M059J (cell line): ENCODE measurements around the gene UPK1B. TPM values are rescaled to one million over a fixed set of nuclear protein-coding genes. Genes with fewer than 3 reads are reported as not detected.

Experiments used
- DNase-seq: peaks from one replicate; pipeline ENCODE4 v3.0.0-alpha.2; 2012; ENCODE audit warnings: low read depth
- total RNA-seq: library from RNA; depleted of rRNA; stranded (reverse); fragments of >200 nt; shearing (Covaris generic); gene quantifications from 2 replicates; pipeline ENCODE4 v1.2.3, GENCODE V29; 2014

The UPK1B gene
- total RNA-seq, 1 experiment from 2014 or later, result 0.12 TPM

GRCh38 chr3:119176778-119177177, 3.4 kb downstream of the UPK1B start:
- DNase-seq, result no peak

- DNase-seq, result no peak
Measured at GRCh38 chr3:119177321-119177720, 3.9 kb downstream of the UPK1B start.

- DNase-seq, result peak; percentile 75
Measured at GRCh38 chr3:119181765-119182164, 8.4 kb downstream of the UPK1B start.

- no peak for DNase-seq
Measured at GRCh38 chr3:119184111-119184510, 10.7 kb downstream of the UPK1B start.

- DNase-seq, result peak; percentile 87
Measured at GRCh38 chr3:119184796-119185570, 11.6 kb downstream of the UPK1B start.

GRCh38 chr3:119187266-119187665, 13.9 kb downstream of the UPK1B start:
- DNase-seq, result no peak

GRCh38 chr3:119191800-119192199, 18.4 kb downstream of the UPK1B start:
- DNase-seq, result no peak

GRCh38 chr3:119194237-119195150, 21.1 kb downstream of the UPK1B start:
- DNase-seq, result peak; percentile 20

- no peak for DNase-seq
Measured at GRCh38 chr3:119195151-119195476, 21.7 kb downstream of the UPK1B start.

GRCh38 chr3:119195911-119196310, 22.5 kb downstream of the UPK1B start:
- DNase-seq, result peak; percentile 34

- DNase-seq, result no peak
Measured at GRCh38 chr3:119205209-119205608, 31.8 kb downstream of the UPK1B start.

- DNase-seq, result no peak
Measured at GRCh38 chr3:119205685-119206084, 32.3 kb downstream of the UPK1B start.

- peak; percentile 15 for DNase-seq
Measured at GRCh38 chr3:119206611-119207511, 33.5 kb downstream of the UPK1B start.

GRCh38 chr3:119207512-119207875, 34.1 kb downstream of the UPK1B start:
- no peak for DNase-seq

- DNase-seq, result no peak
Measured at GRCh38 chr3:119211193-119211592, 37.8 kb downstream of the UPK1B start.

- no peak for DNase-seq
Measured at GRCh38 chr3:119211803-119212202, 38.4 kb downstream of the UPK1B start.

GRCh38 chr3:119219069-119219468, 45.7 kb downstream of the UPK1B start:
- DNase-seq, result no peak

- DNase-seq, result no peak
Measured at GRCh38 chr3:119220198-119220597, 46.8 kb downstream of the UPK1B start.

- DNase-seq, result no peak
Measured at GRCh38 chr3:119220970-119221667, 47.7 kb downstream of the UPK1B start.

- DNase-seq, result no peak
Measured at GRCh38 chr3:119221779-119222320, 48.5 kb downstream of the UPK1B start.

GRCh38 chr3:119222391-119222790, 49.0 kb downstream of the UPK1B start:
- no peak for DNase-seq
